Peyer's patch (tissue), 4 donors: ENCODE data around the gene NRDE2. TPM values are rescaled to one million over a fixed set of nuclear protein-coding genes. Genes with fewer than 3 reads are reported as not detected.

Experiments used
- DNase-seq, 3 donors: peaks; one replicate each; pipeline ENCODE4 v3.0.0-alpha.2; 2017 to 2019
- H3K27ac ChIP-seq, 4 donors: fragments of 200-600 bp; sonication (generic); one replicate each; pipeline ENCODE4 v1.5.1; 2016 to 2019
- H3K27me3 ChIP-seq, 2 donors: fragments of 200-600 bp; sonication (generic); one replicate each; pipeline ENCODE4 v1.5.1; 2019
- H3K36me3 ChIP-seq, 3 donors: fragments of 200-600 bp; sonication (generic); one replicate each; pipeline ENCODE4 v1.5.1; 2016 to 2019
- H3K4me1 ChIP-seq, 4 donors: fragments of 200-600 bp; sonication (generic); one replicate each; pipeline ENCODE4 v1.5.1; 2016 to 2019
- H3K4me3 ChIP-seq, 4 donors: fragments of 200-600 bp; sonication (generic); 1 replicate in 3 of 4; 2 replicates in 1 of 4; pipeline ENCODE4 v1.5.1; 2016 to 2019; ENCODE audit warnings: mild to moderate bottlenecking in 1 of 4
- H3K9me3 ChIP-seq, 4 donors: fragments of 200-600 bp; sonication (generic); one replicate each; pipeline ENCODE4 v1.5.1; 2016 to 2019; ENCODE audit warnings: mild to moderate bottlenecking in 1 of 4
- POLR2A ChIP-seq, 2 donors: fragments of 450-650 bp; IDR thresholded peaks; one replicate each; pipeline ENCODE4 v1.5.1; 2017; ENCODE audit warnings: antibody characterized with exemption in 2 of 2, mild to moderate bottlenecking in 2 of 2, moderate library complexity in 2 of 2
- total RNA-seq, 4 donors: library from RNA; depleted of rRNA; stranded (reverse); fragments of >200 nt; gene quantifications; one replicate each; pipeline ENCODE4 v1.1.0, GENCODE V29; 2016
- TF ChIP-seq, protein P1 (sequence below), 6 experiments: fragments of 450-650 bp in 4 of 6; fragments of 200-600 bp in 2 of 6; sonication (generic) in 1 of 6; IDR thresholded peaks; one replicate each; pipeline ENCODE4 v1.5.1; 2017 to 2019; ENCODE audit warnings: antibody characterized with exemption in 6 of 6, mild to moderate bottlenecking in 3 of 6, moderate library complexity in 1 of 6

The NRDE2 gene, protein sequence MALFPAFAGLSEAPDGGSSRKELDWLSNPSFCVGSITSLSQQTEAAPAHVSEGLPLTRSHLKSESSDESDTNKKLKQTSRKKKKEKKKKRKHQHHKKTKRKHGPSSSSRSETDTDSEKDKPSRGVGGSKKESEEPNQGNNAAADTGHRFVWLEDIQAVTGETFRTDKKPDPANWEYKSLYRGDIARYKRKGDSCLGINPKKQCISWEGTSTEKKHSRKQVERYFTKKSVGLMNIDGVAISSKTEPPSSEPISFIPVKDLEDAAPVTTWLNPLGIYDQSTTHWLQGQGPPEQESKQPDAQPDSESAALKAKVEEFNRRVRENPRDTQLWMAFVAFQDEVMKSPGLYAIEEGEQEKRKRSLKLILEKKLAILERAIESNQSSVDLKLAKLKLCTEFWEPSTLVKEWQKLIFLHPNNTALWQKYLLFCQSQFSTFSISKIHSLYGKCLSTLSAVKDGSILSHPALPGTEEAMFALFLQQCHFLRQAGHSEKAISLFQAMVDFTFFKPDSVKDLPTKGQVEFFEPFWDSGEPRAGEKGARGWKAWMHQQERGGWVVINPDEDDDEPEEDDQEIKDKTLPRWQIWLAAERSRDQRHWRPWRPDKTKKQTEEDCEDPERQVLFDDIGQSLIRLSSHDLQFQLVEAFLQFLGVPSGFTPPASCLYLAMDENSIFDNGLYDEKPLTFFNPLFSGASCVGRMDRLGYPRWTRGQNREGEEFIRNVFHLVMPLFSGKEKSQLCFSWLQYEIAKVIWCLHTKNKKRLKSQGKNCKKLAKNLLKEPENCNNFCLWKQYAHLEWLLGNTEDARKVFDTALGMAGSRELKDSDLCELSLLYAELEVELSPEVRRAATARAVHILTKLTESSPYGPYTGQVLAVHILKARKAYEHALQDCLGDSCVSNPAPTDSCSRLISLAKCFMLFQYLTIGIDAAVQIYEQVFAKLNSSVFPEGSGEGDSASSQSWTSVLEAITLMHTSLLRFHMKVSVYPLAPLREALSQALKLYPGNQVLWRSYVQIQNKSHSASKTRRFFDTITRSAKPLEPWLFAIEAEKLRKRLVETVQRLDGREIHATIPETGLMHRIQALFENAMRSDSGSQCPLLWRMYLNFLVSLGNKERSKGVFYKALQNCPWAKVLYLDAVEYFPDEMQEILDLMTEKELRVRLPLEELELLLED
- 10 to 100 TPM; 28.2 to 47.0 (median 41.5) TPM for total RNA-seq

DNA sequence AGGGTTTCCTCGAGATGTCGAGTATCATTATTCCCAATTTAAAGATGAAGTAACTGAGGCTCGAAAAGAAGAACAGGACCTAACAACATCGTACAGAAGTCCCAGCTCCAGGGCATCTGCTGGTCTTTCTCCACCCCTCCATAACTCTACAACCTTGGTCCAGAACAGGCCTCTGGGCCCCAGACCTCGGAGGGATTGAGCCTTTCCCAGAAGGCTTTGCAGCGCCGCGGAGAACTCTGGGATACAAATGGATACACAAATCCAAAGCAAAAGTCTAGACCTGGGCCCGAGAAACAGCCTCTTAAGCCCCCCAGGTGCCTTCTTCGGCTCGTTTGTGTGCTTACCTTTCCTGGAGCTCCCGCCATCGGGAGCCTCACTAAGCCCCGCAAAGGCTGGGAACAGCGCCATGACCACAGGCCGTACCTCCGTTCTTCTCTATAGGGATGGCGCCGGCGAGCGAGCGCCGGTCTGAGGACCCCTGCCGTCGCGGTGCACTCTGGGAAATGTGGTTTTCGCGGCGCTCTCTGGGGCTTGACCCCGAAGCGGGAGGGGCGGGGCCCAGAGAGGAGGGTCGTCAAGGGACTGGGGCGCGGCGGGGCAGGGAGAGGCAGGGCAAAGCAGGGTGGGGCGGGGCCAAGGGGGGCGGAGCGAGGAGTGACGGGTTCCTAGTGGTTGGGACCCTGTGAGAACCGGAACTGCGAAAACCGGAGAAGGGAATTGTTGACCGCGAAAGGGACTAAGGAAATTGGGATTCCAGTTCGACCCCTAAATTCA is at the start of gene NRDE2:
NRDE2 (minus strand) TSS at position 445 of the 774 bp plus-strand sequence; CDS start at position 408, 37 bp downstream.
- Histone ChIP-seq H3K36me3 (no peaks in the 10 kb centered on the region), H3K27ac (peak within 1 kb of the TSS; percentile 69 to 87 (median 84)), H3K9me3 (no peaks in the 10 kb centered on the region), H3K4me3 (peak within 1 kb of the TSS; percentile 64 to 85 (median 70)), H3K27me3 (no peaks in the 10 kb centered on the region), H3K4me1 (peaks cover 0 to 7% (median 4%) of the 10 kb centered on the region in 4 donors)
- peak in 1 of 2 donors; percentile 41 for TF ChIP-seq POLR2A (IDR thresholded peaks at IDR 0.05)
- TF ChIP-seq, protein P1, sequence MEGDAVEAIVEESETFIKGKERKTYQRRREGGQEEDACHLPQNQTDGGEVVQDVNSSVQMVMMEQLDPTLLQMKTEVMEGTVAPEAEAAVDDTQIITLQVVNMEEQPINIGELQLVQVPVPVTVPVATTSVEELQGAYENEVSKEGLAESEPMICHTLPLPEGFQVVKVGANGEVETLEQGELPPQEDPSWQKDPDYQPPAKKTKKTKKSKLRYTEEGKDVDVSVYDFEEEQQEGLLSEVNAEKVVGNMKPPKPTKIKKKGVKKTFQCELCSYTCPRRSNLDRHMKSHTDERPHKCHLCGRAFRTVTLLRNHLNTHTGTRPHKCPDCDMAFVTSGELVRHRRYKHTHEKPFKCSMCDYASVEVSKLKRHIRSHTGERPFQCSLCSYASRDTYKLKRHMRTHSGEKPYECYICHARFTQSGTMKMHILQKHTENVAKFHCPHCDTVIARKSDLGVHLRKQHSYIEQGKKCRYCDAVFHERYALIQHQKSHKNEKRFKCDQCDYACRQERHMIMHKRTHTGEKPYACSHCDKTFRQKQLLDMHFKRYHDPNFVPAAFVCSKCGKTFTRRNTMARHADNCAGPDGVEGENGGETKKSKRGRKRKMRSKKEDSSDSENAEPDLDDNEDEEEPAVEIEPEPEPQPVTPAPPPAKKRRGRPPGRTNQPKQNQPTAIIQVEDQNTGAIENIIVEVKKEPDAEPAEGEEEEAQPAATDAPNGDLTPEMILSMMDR (IDR thresholded peaks at IDR 0.05), result no peak
- DNase-seq, result peak; percentile 99 to 100 (median 100)

DNA sequence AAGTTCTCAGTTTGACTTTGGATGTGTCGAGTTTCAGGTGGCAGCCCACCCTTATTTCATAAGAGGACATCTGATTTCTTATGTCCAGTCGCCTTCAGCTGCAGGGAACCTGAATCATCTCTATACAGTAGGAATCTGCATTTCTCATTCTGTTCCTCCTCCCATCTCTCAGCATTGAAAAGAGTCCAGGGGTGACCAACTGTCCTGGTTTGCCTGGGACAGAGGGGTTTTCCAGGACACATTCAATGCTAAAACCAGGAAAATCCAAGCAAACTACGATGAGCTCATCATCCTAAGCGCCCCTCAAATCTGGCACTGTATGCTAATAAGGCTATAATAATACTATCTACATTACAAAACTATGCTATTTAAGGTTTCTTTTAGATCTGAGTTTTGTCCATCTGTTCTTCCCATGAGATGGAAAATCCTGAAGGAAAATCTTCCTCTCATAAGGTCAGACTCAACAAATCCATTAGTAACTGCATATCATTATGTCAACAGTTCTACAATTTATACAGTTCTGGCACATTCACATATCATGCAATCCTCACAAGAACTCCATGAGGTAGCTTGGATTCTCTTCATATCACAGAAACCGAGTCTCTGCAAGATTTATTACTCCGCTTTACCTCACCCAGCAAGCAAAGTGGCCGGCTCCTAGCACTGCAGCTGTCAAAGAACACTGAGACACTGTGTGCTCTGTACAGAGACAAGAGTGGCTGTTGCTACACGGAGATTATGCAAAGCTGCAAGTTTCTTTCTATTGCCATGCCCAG is 49.5 kb upstream of the NRDE2 start:
- no peaks in the 10 kb centered on the region for H3K36me3 ChIP-seq
- H3K27ac ChIP-seq, result peak overlapping the region in 3 of 4 donors; percentile 99
- TF ChIP-seq POLR2A (IDR thresholded peaks at IDR 0.05), result peak; percentile 65 to 72
- TF ChIP-seq, protein P1 (IDR thresholded peaks at IDR 0.05), result peak in 3 of 6 experiments; percentile 29 to 36 (median 29)
- DNase-seq, result peak in 2 of 3 donors; percentile 68 to 71
- H3K9me3 ChIP-seq, result no peaks in the 10 kb centered on the region
- H3K4me3 ChIP-seq, result peak overlapping the region in 2 of 4 donors; percentile 60
- H3K27me3 ChIP-seq, result no peaks in the 10 kb centered on the region
- H3K4me1 ChIP-seq, result peaks cover 0 to 28% (median 8%) of the 10 kb centered on the region in 4 donors

DNA sequence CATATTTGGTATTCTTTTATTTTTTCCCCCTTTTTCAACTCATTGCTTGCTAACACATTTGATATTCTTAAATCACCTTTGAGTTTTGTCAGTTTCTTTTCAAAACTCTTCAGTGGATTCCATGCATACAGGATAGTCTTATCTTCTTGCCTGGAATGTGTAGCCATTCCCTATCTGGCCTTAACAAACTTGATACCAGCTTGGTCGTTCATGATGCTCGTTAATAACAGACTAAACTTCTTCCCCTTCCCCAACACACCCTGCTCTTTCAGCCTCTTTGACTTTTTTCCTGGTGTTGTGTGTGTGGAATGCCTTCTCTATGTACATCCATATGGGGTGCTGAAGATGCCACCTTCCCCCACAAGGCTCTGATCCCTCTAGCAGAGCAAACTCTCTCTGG is 47.4 kb upstream of the NRDE2 start:
- H3K36me3 ChIP-seq, result no peaks in the 10 kb centered on the region
- no peak overlapping the region for H3K4me3 ChIP-seq
- no peak overlapping the region for H3K27ac ChIP-seq
- H3K9me3 ChIP-seq, result no peaks in the 10 kb centered on the region
- TF ChIP-seq, protein P1 (IDR thresholded peaks at IDR 0.05), result no peak
- no peak for TF ChIP-seq POLR2A (IDR thresholded peaks at IDR 0.05)
- H3K27me3 ChIP-seq, result no peaks in the 10 kb centered on the region
- H3K4me1 ChIP-seq, result peaks cover 0 to 17% (median 2%) of the 10 kb centered on the region in 4 donors
- no peak for DNase-seq

DNA sequence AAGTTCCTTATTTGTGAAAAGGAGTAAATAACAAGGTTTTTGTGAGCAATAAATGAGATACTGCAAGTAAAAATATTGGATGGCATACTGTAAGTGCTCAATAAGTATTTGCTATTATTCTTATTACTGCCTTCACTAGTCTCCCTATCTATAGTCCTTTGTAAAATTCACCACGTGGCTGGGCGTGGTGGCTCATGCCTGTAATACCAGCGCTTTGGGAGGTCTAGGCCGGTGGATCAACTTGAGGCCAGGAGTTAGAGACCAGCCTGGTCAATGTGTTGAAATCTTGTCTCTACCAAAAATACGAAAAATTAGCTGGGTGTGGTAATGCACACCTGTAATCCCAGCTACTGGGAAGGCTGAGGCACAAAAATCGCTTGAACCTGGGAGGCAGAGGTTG is 46.5 kb upstream of the NRDE2 start:
- DNase-seq, result no peak

DNA sequence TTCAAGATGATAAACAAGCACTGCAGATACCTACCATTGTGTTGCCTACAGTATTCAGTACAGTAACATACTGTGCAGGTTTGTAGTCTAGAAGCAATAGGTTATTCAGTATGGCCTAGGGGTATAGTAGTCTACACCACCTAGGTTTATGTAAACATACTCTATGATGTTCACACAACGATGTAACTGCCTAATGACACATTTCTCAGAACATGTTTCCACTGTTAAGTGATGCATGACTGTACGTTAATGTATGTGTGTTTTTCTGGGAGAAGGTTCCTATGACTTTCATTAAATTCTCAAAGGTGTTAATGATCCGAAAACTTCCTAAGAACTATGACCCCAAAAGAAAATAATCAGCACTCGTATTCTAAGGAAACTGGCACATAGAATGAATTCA is 44.2 kb upstream of the NRDE2 start:
- no peak overlapping the region for H3K4me3 ChIP-seq
- peaks cover 0 to 9% (median 0%) of the 10 kb centered on the region in 4 donors for H3K4me1 ChIP-seq
- no peak overlapping the region for H3K27ac ChIP-seq
- no peak for DNase-seq
- H3K36me3 ChIP-seq, result no peaks in the 10 kb centered on the region
- no peaks in the 10 kb centered on the region for H3K27me3 ChIP-seq
- H3K9me3 ChIP-seq, result no peaks in the 10 kb centered on the region
- TF ChIP-seq, protein P1 (IDR thresholded peaks at IDR 0.05), result no peak
- TF ChIP-seq POLR2A (IDR thresholded peaks at IDR 0.05), result no peak

More for the DNA sequence above, 46.5 kb upstream of the NRDE2 start:
- peaks cover 0 to 16% (median 0%) of the 10 kb centered on the region in 4 donors for H3K4me1 ChIP-seq
- no peaks in the 10 kb centered on the region for H3K36me3 ChIP-seq
- no peaks in the 10 kb centered on the region for H3K9me3 ChIP-seq
- no peak overlapping the region for H3K4me3 ChIP-seq
- TF ChIP-seq POLR2A (IDR thresholded peaks at IDR 0.05), result no peak
- H3K27ac ChIP-seq, result no peak overlapping the region
- no peaks in the 10 kb centered on the region for H3K27me3 ChIP-seq
